ENCODE results near the gene RBFOX2.

DNA sequence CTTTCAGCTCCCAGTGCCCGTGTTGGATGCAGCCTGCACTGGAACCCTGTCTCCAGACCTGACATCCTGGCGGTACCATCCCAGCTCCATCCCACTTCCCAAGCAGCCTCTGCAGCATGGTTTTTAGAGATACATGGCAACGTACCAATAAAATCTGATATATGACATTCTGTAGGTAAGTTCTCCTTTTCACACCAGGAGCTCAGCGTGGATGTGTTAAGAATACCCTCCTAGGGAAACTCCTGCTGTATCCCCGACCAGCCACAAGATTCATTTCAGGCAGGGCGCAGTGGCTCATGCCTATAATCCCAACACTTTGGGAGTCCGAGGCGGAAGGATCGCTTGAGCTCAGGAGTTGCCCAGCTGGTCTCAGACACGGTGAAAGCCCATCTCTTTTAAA, 295.6 kb downstream of the RBFOX2 start:
- TF ChIP-seq, protein P1, sequence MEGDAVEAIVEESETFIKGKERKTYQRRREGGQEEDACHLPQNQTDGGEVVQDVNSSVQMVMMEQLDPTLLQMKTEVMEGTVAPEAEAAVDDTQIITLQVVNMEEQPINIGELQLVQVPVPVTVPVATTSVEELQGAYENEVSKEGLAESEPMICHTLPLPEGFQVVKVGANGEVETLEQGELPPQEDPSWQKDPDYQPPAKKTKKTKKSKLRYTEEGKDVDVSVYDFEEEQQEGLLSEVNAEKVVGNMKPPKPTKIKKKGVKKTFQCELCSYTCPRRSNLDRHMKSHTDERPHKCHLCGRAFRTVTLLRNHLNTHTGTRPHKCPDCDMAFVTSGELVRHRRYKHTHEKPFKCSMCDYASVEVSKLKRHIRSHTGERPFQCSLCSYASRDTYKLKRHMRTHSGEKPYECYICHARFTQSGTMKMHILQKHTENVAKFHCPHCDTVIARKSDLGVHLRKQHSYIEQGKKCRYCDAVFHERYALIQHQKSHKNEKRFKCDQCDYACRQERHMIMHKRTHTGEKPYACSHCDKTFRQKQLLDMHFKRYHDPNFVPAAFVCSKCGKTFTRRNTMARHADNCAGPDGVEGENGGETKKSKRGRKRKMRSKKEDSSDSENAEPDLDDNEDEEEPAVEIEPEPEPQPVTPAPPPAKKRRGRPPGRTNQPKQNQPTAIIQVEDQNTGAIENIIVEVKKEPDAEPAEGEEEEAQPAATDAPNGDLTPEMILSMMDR (IDR thresholded peaks at IDR 0.05), result no peak
- TF ChIP-seq POLR2A (IDR thresholded peaks at IDR 0.05), result no peak
- no peak for TF ChIP-seq EP300 (IDR thresholded peaks at IDR 0.05)
- TF ChIP-seq POLR2AphosphoS5 (IDR thresholded peaks at IDR 0.05), result no peak
